Astrocyte (in vitro differentiated cells and primary cell): Measurements from ENCODE around the gene SSTR4.

Experiments
- EZH2 ChIP-seq: IDR thresholded peaks from 2 replicates; pipeline ENCODE4 v1.6.1; 2012; ENCODE audit warnings: mild to moderate bottlenecking, low read length, inconsistent platforms; ENCODE audit not compliant: insufficient read depth
- TF ChIP-seq, protein P1 (sequence below): IDR thresholded peaks from 2 replicates; pipeline ENCODE4 v1.5.1; 2011; ENCODE audit warnings: low read depth, mild to moderate bottlenecking, inconsistent platforms, low read length, moderate library complexity; ENCODE audit not compliant: insufficient read depth

DNA sequence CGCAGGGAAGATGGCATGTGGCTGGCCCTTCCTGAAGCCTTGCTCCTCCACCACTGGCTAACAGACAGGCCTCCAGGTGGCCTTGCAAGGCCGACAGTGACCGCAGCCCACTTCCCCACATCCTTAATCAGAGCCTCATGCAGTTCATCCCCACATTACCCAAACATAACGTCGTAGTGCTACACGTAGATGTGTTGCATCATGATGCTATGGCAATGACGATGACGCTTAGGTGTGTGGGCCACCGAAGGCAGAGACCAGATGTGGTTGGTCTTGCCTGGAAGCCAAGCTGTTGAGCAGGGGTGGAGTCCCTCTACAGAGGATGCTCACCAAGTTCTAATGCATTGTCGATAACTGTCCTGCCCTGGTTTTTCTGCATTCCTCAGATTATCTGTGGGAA is 45.4 kb downstream of the SSTR4 start:
- TF ChIP-seq, protein P1, sequence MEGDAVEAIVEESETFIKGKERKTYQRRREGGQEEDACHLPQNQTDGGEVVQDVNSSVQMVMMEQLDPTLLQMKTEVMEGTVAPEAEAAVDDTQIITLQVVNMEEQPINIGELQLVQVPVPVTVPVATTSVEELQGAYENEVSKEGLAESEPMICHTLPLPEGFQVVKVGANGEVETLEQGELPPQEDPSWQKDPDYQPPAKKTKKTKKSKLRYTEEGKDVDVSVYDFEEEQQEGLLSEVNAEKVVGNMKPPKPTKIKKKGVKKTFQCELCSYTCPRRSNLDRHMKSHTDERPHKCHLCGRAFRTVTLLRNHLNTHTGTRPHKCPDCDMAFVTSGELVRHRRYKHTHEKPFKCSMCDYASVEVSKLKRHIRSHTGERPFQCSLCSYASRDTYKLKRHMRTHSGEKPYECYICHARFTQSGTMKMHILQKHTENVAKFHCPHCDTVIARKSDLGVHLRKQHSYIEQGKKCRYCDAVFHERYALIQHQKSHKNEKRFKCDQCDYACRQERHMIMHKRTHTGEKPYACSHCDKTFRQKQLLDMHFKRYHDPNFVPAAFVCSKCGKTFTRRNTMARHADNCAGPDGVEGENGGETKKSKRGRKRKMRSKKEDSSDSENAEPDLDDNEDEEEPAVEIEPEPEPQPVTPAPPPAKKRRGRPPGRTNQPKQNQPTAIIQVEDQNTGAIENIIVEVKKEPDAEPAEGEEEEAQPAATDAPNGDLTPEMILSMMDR: no peak
- TF ChIP-seq EZH2: no peak
